Endometrial microvascular endothelial cells (primary cell): Measurements from ENCODE around the gene WNT6. TPM values are rescaled to one million over a fixed set of nuclear protein-coding genes. Genes with fewer than 3 reads are reported as not detected.

ENCODE experiments used
- in situ Hi-C: cut with HindIII; loops from 2 replicates; pipeline ENCODE4 v1.10.0; 2017; ENCODE audit warnings: low sequenced_read_pairs, low pct_unique_long_range_greater_than_20kb; ENCODE audit errors: inconsistent ontology term
- total RNA-seq: library from RNA; depleted of rRNA; stranded (reverse); fragments of >200 nt; gene quantifications from one replicate; pipeline ENCODE4 v1.2.3, GENCODE V29; 2015; ENCODE audit errors: inconsistent ontology term

Gene WNT6
- total RNA-seq, 1 donor from 2014 or later, result not detected

GRCh38 chr2:218872645-218873358 is 13.2 kb downstream of the WNT6 start:
- in situ Hi-C loops, result no loop called here

GRCh38 chr2:218873359-218874194 is 14.0 kb downstream of the WNT6 start:
- in situ Hi-C loops, result no loop called here

GRCh38 chr2:218875692-218876246 is 16.2 kb downstream of the WNT6 start:
- in situ Hi-C loops, result no loop called here

- in situ Hi-C loops, result no loop called here
These were observed 17.1 kb downstream of the WNT6 start for GRCh38 chr2:218876562-218877219.

GRCh38 chr2:218877331-218877730 is 17.7 kb downstream of the WNT6 start:
- in situ Hi-C loops, result no loop called here

- in situ Hi-C loops, result no loop called here
These were observed 18.3 kb downstream of the WNT6 start for GRCh38 chr2:218877891-218878290.

- in situ Hi-C loops, result no loop called here
These were observed 18.9 kb downstream of the WNT6 start for GRCh38 chr2:218878486-218878885.

- in situ Hi-C loops, result no loop called here
These were observed 19.5 kb downstream of the WNT6 start for GRCh38 chr2:218878926-218879761.

- in situ Hi-C loops, result no loop called here
These were observed 20.1 kb downstream of the WNT6 start for GRCh38 chr2:218879776-218880101.

GRCh38 chr2:218880102-218880858 is 20.7 kb downstream of the WNT6 start, which contains the start of gene WNT10A:
Gene WNT10A, plus strand, starts transcription at chr2:218880852. Its CDS starts 144 bp downstream, at chr2:218880996.
- in situ Hi-C loops, result no loop called here

GRCh38 chr2:218880859-218881594 is 21.4 kb downstream of the WNT6 start:
- in situ Hi-C loops, result no loop called here

GRCh38 chr2:218881744-218882460 is 22.3 kb downstream of the WNT6 start:
- in situ Hi-C loops, result no loop called here

GRCh38 chr2:218882461-218882816 is 22.8 kb downstream of the WNT6 start:
- in situ Hi-C loops, result no loop called here

GRCh38 chr2:218882866-218883366 is 23.3 kb downstream of the WNT6 start:
- in situ Hi-C loops, result no loop called here

- in situ Hi-C loops, result no loop called here
These were observed 24.2 kb downstream of the WNT6 start for GRCh38 chr2:218883491-218884490.
